Endometrium (tissue), 2 donors: ENCODE results near the gene TMEM164.

ENCODE experiments used
- FAIRE-seq: peaks from 2 replicates; lab custom pipeline; 2012; peaks lifted over from hg19 to GRCh38; lab: Jason Lieb, UNC
- donor health status: control.
- donor health status: control.

TMEM164 gene

DNA sequence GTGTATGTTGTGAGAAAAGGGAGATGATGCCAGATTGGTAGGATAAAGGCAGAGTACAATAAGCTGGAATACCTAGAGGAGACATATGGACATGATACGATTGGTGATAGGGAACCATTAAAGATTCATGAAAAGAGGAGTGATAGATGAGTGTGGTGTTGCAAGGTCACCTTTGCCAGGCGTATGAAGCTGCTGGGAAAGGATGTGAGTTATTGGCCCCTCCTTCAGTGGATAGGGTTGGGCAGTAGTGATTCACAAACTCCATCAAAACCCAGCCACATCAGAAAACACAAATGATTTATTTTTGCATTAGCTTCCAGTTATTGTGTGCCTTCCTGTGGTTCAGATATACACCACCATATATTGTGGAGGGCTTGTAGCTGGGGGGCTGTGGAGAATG is 34.3 kb downstream of the TMEM164 start:
- FAIRE-seq: no peak

- FAIRE-seq: no peak
These were observed 36.0 kb downstream of the TMEM164 start for GRCh38 chrX:110038900-110039299.

- no peak for FAIRE-seq
These were observed 39.1 kb downstream of the TMEM164 start for GRCh38 chrX:110041980-110042379.

DNA sequence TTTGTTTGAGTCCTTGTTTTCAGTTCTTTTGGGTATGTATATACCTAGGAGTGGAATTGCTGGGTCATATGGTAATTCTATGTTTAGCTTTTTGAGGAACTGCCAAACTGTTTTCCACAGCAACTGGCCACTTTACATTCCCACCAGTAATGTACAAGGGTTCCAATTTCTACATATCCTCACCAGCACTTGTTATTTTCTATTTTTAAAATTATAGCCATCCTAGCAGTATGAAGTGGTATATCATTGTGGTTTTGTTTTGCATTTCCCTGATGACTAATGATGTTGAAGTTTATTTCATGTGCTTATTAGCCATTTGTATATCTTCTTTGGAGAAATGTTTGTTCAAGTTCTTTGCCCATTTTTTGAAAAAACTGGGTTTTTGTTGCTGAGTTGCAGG is 39.6 kb downstream of the TMEM164 start:
- FAIRE-seq: no peak

- FAIRE-seq: no peak
These were observed 40.6 kb downstream of the TMEM164 start for GRCh38 chrX:110043506-110043905.

- FAIRE-seq: no peak
These were observed 41.7 kb downstream of the TMEM164 start for GRCh38 chrX:110044346-110045249.

- FAIRE-seq: no peak
These were observed 42.5 kb downstream of the TMEM164 start for GRCh38 chrX:110045421-110045820.

- no peak for FAIRE-seq
These were observed 43.1 kb downstream of the TMEM164 start for GRCh38 chrX:110046001-110046400.

- FAIRE-seq: no peak
These were observed 44.1 kb downstream of the TMEM164 start for GRCh38 chrX:110046971-110047370.

DNA sequence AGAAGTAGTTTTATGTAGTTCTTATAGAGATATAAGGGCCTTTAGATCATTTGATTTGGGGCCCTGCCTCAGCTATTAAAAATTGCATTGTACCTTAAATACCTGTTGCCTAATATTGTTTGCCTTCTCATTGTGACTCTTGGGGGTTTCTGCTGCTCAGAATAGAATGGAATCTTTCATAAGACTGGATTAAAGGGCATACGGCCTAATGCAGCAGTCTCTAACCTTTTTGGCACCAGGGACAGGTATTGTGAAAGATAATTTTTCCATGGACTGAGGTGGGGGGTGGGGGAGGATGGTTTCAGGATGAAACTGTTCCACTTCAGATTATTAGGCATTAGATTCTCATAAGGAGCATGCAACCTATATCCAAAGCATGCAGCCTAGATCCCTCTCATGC is 46.2 kb downstream of the TMEM164 start:
- no peak for FAIRE-seq

DNA sequence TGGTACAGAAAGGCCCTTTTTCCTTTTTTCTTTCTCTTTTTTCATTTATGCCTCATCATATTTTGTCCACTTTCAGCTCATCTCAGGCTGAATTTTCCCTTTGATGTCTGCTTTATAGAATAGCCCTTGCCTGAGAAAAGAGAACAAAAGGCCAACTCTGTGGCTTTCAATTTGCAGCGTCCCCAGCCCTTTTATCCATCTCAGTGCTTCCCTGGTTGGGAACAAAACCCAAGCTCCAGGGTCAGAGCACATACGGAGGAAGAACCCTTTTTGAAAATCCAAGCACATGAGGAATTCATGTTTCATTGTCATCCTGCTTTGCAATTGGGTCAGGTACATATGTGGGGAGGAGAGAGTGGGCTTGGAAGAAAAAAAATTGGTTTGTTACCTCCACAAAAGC is 47.5 kb downstream of the TMEM164 start:
- no peak for FAIRE-seq

- FAIRE-seq: no peak
These were observed 48.0 kb downstream of the TMEM164 start for GRCh38 chrX:110050901-110051300.

GRCh38 chrX:110051559-110051958 is 48.6 kb downstream of the TMEM164 start:
- no peak for FAIRE-seq

DNA sequence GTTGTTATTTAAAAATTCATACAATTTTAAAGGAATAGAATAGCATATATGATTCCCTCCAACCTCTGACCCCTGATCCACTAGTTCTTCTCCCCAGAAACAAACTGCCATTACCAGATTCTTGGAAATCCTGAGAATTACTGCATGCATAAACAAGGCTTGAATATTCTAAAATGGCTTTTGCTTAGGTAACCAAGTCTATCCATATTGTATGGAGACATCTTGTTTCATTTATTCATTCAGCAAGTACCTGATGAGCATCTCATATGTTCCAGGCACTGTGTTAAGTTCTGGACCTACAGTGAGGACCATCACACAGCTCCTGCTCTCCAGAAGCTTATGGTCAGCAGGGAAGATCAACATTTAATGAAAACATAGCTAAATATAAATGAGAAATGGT is 49.4 kb downstream of the TMEM164 start:
- no peak for FAIRE-seq

- no peak for FAIRE-seq
These were observed 50.5 kb downstream of the TMEM164 start for GRCh38 chrX:110053453-110053852.

DNA sequence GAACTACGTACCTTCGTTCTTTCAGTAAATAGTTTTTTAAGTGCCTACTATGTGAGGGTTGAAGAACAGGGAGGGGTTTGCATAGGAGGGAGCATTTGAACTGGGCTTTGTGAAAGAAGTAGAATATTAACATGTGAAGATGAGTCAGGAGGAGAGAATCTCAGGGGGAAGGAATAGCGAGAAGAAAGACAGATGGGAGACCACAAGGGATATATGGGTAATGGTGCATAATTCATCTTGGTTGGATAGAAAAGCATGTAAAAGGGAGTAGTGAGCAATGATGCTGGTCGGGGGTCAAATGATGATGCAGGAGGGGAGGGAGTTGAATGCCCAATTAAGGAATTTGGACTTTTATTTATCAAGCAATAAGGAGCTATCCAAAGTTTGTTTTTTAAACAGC is 52.7 kb downstream of the TMEM164 start:
- FAIRE-seq: no peak

DNA sequence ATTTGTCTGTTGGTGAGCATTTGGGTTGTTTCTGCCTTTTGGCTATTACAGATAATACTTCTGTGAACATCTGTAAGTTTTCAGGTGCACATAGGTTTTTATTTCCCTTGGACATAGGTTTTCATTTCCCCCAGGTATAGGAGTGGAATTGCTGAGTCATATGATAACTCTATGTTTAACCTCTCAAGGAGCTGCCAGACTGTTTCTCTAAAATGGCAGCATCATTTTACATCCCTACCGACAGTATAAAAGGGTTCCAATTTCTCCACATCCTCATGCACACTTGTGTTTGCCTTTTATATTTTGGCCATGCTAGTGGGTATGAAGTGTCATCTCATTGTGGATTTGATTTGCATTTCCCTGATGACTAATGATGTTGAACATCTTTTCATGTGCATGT is 53.5 kb downstream of the TMEM164 start:
- no peak for FAIRE-seq

DNA sequence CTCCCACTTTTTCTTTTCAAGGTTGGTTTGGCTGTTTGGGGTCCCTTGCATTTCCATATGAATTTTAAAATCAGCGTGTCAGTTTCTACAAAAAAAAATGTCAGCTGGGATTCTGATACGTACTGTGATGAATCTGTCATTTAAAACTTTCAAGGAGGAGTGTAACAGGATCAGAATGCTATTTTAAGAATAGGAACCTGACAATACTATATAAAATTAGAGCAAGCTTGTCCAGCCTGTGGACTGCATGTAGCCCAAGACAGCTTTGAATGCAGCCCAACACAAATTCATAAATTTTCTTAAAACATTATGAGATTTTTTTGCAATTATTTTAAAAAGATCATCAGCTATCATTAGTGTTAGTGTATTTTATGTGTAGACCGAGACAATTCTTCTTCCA is 56.5 kb downstream of the TMEM164 start:
- FAIRE-seq: no peak

GRCh38 chrX:110060317-110060716 is 57.4 kb downstream of the TMEM164 start:
- FAIRE-seq: no peak

GRCh38 chrX:110060846-110061537 is 58.1 kb downstream of the TMEM164 start:
- FAIRE-seq: no peak

- no peak for FAIRE-seq
These were observed 60.0 kb downstream of the TMEM164 start for GRCh38 chrX:110062919-110063318.

DNA sequence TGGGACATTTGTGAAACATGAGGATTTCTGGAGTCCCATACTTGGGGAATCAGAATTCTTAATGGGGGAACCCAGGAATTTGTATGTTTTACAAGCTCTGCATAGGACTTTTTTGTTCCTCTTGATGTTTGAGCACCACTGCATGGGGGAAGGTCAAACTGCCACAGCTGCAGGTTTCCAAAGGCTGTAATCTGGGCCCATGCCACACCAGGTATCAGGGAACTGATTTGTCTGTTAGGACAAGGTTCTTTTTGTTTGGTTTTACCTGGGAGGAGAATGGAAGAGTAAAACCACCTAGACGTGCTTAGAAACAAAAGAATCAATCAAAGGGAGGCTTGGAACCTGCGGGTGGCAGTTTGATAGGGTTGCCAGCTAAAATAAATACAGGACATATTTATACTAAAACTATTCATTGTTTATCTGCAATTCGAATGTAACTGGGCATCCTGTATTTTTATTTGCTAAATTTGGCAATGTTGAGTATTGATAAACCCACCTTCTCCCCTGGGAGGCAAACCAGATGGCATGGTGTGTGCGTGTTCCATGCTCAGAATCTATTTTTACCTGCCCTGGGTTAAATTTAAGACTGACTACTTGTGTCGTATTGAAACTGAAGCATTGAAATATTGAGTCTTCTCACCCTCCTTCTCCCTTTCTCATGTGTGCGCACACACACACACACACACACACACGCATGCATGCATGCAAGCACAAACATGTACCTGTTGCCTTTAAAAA is 63.7 kb downstream of the TMEM164 start:
- no peak for FAIRE-seq

DNA sequence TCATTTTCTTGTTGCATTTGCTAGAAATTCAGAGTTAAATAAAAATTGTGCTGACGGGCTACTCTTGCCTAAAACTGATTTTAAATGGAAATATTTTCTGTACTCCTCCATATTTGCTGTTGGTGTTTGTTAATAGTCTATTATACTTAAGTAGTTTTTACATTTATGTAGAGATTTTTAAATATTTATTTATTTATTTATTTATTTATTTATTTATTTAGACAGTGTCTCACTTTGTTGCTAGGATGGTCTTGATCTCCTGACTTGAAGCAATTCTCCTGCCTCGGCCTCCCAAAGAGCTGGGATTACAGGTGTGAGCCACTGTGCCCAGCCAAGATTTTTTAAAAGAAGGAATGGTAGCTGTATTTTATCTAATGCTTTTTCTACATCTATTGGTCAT is 68.1 kb downstream of the TMEM164 start:
- no peak for FAIRE-seq
